ENCODE data around the gene SLC25A12.
"Not testable (repeated sequence)": the region's sequence is repeated elsewhere in the genome, so short reads cannot be mapped to it uniquely, and the experiment has no call there.

The SLC25A12 gene

GRCh38 chr2:171788316-171788993 is 105.6 kb downstream of the SLC25A12 start:
- DNase-seq (ENCODE audit: low spot score), result no peak

- no peak for DNase-seq (ENCODE audit: low spot score)
Observed at GRCh38 chr2:171787333-171788072, 106.5 kb downstream of the SLC25A12 start.

- no peak for DNase-seq (ENCODE audit: low spot score)
Observed at GRCh38 chr2:171785450-171785849, 108.6 kb downstream of the SLC25A12 start.

GRCh38 chr2:171778515-171778914 is 115.5 kb downstream of the SLC25A12 start:
- no peak for DNase-seq (ENCODE audit: low spot score)

- not testable (repeated sequence) for DNase-seq (ENCODE audit: low spot score)
Observed at GRCh38 chr2:171774581-171774980, 119.5 kb downstream of the SLC25A12 start.

- no peak for DNase-seq (ENCODE audit: low spot score)
Observed at GRCh38 chr2:171772373-171772772, 121.7 kb downstream of the SLC25A12 start.

GRCh38 chr2:171771463-171771862 is 122.6 kb downstream of the SLC25A12 start:
- DNase-seq (ENCODE audit: low spot score), result no peak

- DNase-seq (ENCODE audit: low spot score), result no peak
Observed at GRCh38 chr2:171763602-171764001, 130.4 kb downstream of the SLC25A12 start.

GRCh38 chr2:171762879-171763573 is 131.0 kb downstream of the SLC25A12 start:
- no peak for DNase-seq (ENCODE audit: low spot score)

GRCh38 chr2:171761176-171761575 is 132.9 kb downstream of the SLC25A12 start:
- DNase-seq (ENCODE audit: low spot score), result not testable (repeated sequence)

GRCh38 chr2:171758762-171759161 is 135.3 kb downstream of the SLC25A12 start:
- DNase-seq (ENCODE audit: low spot score), result not testable (repeated sequence)

- DNase-seq (ENCODE audit: low spot score), result no peak
Observed at GRCh38 chr2:171754254-171754939, 139.6 kb downstream of the SLC25A12 start.

- DNase-seq (ENCODE audit: low spot score), result no peak
Observed at GRCh38 chr2:171747371-171747770, 146.7 kb downstream of the SLC25A12 start.

GRCh38 chr2:171745806-171746205 is 148.2 kb downstream of the SLC25A12 start:
- no peak for DNase-seq (ENCODE audit: low spot score)

GRCh38 chr2:171745141-171745540 is 148.9 kb downstream of the SLC25A12 start:
- DNase-seq (ENCODE audit: low spot score), result no peak

GRCh38 chr2:171742760-171743159 is 151.3 kb downstream of the SLC25A12 start:
- no peak for DNase-seq (ENCODE audit: low spot score)

- DNase-seq (ENCODE audit: low spot score), result no peak
Observed at GRCh38 chr2:171741189-171741588, 152.9 kb downstream of the SLC25A12 start.

GRCh38 chr2:171735991-171736710 is 157.9 kb downstream of the SLC25A12 start:
- no peak for DNase-seq (ENCODE audit: low spot score)
